ENCODE measurements around the gene PRKCA.

The PRKCA gene

GRCh38 chr17:66427134-66427533, 124.7 kb downstream of the PRKCA start:
- TF ChIP-seq CTCF (IDR thresholded peaks at IDR 0.05) = no peak
- no peaks in the 10 kb centered on the region for H3K36me3 ChIP-seq
- peaks cover 0 to 13% (median 9%) of the 10 kb centered on the region in 4 donors for H3K4me1 ChIP-seq
- no peak overlapping the region for H3K27ac ChIP-seq
- DNase-seq = no peak
- no peak overlapping the region for H3K4me3 ChIP-seq
- intact Hi-C loops (cut with DNase I; ENCODE audit: low total_unique reads) = no loop called here
- no peaks in the 10 kb centered on the region for H3K27me3 ChIP-seq
- no peaks in the 10 kb centered on the region for H3K9me3 ChIP-seq

GRCh38 chr17:66429680-66430079, 127.3 kb downstream of the PRKCA start:
- DNase-seq = no peak
- TF ChIP-seq CTCF (IDR thresholded peaks at IDR 0.05) = no peak
- Histone ChIP-seq H3K27ac (no peak overlapping the region), H3K4me1 (peaks cover 0 to 23% (median 14%) of the 10 kb centered on the region in 4 donors), H3K9me3 (no peaks in the 10 kb centered on the region), H3K4me3 (no peak overlapping the region), H3K27me3 (no peaks in the 10 kb centered on the region), H3K36me3 (no peaks in the 10 kb centered on the region)
- intact Hi-C loops (cut with DNase I; ENCODE audit: low total_unique reads) = no loop called here

GRCh38 chr17:66430846-66431795, 128.7 kb downstream of the PRKCA start:
- no peaks in the 10 kb centered on the region for H3K9me3 ChIP-seq
- intact Hi-C loops (cut with DNase I; ENCODE audit: low total_unique reads) = no loop called here
- peaks cover 0 to 23% (median 14%) of the 10 kb centered on the region in 4 donors for H3K4me1 ChIP-seq
- no peak overlapping the region for H3K4me3 ChIP-seq
- no peak overlapping the region for H3K27ac ChIP-seq
- no peak for DNase-seq
- TF ChIP-seq CTCF (IDR thresholded peaks at IDR 0.05) = no peak
- H3K27me3 ChIP-seq = no peaks in the 10 kb centered on the region
- no peaks in the 10 kb centered on the region for H3K36me3 ChIP-seq

GRCh38 chr17:66431910-66432309, 129.5 kb downstream of the PRKCA start:
- no peak overlapping the region for H3K4me3 ChIP-seq
- TF ChIP-seq CTCF (IDR thresholded peaks at IDR 0.05) = no peak
- peaks cover 0 to 23% (median 14%) of the 10 kb centered on the region in 4 donors for H3K4me1 ChIP-seq
- peak overlapping the region; percentile 8 to 21 for H3K27ac ChIP-seq
- DNase-seq = no peak
- intact Hi-C loops (cut with DNase I; ENCODE audit: low total_unique reads) = no loop called here
- H3K9me3 ChIP-seq = no peaks in the 10 kb centered on the region
- H3K36me3 ChIP-seq = no peaks in the 10 kb centered on the region
- H3K27me3 ChIP-seq = no peaks in the 10 kb centered on the region

- Histone ChIP-seq H3K4me1 (peaks cover 0 to 23% (median 14%) of the 10 kb centered on the region in 4 donors), H3K27ac (peak overlapping the region in 1 of 2 donors; percentile 8), H3K4me3 (no peak overlapping the region), H3K27me3 (no peaks in the 10 kb centered on the region), H3K36me3 (no peaks in the 10 kb centered on the region), H3K9me3 (no peaks in the 10 kb centered on the region)
- TF ChIP-seq CTCF (IDR thresholded peaks at IDR 0.05) = no peak
- DNase-seq = no peak
- intact Hi-C loops (cut with DNase I; ENCODE audit: low total_unique reads) = no loop called here
These were observed 130.1 kb downstream of the PRKCA start for GRCh38 chr17:66432411-66432957.

Data from tibial artery (tissue), 4 donors.